Skin epidermis (tissue), 12 donors: ENCODE data around the gene SIX4.

Experiments
- H3K27ac ChIP-seq, 21 experiments: fragments of 200-600 bp; sonication (generic) in 11 of 21; one replicate each; pipeline ENCODE4 v1.5.0; 2020; ENCODE audit warnings: mild to moderate bottlenecking in 3 of 21, inconsistent platforms in 2 of 21, moderate library complexity in 2 of 21
- H3K4me3 ChIP-seq, 7 experiments: fragments of 200-600 bp; sonication (generic) in 2 of 7; one replicate each; pipeline ENCODE4 v1.5.0; 2020; ENCODE audit warnings: inconsistent platforms in 2 of 7, mild to moderate bottlenecking in 2 of 7, moderate library complexity in 1 of 7

SIX4 gene

DNA sequence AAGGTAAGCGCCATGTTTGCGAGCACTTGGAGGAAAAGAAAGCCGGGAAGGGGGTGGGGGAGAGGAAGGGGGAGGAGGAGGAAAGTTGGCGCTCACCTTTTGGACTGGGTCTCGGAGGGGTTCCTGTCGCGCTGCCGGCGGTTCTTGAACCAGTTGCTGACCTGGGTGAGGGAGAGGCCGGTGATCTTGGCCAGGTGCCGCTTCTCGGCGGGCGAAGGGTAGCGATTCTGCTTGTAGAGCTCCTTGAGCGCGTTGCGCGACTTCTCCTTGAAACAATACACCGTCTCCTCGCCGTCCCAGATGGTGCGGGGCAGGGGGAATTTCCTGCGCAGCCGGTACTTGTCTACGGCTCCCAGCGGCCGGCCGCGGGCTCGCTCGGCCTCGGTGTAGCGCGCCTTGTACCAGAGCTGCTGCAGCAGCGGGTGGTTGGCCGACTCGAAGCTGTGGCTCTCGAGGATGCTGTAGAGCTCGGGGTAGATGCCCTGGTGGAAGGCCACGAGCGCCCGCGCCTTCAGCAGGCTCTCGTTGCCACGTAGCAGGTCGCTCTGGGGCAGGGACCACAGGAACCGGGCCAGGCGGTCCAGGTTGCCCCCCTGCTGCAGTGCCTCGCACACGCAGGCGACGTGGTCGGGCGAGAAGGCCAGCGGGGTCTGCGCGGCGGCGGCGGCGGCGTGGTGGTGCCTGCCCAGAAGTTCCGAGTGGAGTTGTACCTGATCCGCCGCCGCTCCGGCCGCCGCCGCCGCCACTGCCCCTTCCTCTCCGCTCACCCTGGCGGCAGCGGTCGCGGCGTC is 840 bp downstream of the SIX4 start:
- Histone ChIP-seq H3K27ac (peak overlapping the region in 11 of 21 experiments; percentile 9 to 80 (median 48)), H3K4me3 (peak overlapping the region; percentile 44 to 61 (median 53))

DNA sequence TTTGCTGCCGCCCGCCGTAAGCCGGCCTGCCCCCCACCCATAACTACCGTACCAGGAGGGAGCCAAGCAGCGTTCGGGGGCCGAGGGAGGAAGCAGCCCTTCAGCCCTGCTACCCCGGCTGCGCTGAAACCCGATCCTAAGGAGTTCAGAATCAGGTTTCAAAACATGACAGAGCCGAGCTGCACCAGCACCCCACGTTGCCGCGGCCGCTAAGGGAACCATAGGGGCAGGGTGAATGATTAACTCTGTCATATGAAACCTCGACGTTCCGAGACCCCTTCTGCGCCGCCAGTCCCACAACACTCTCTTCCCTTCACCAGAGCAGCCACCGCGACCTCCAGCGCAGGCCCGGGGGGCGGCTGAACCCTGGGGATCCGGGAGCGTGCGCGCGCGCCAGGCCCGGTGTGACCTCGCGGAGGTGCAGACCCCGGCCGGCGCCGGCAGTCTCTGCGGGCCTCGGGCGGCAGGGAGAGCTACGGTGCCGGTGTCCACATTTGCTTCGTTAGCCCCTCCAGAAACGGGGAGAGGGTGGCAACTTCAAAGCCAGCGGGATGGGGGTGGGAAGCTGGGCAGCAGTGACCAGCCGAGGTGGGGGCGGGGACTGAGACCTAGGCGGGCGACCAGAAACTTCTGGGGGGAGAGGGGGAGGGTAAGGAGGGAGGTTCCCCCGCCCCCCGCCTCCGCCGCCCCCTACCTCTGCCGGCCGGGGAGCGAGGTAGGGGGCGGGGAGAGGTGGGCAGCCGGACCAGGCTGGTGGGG is 1.6 kb downstream of the SIX4 start:
- H3K4me3 ChIP-seq, result peak overlapping the region; percentile 44 to 61 (median 53)
- H3K27ac ChIP-seq, result peak overlapping the region in 6 of 21 experiments; percentile 24 to 80 (median 67)

GRCh38 chr14:60722107-60722356 is 2.1 kb downstream of the SIX4 start:
- Histone ChIP-seq H3K4me3 (peak overlapping the region; percentile 44 to 61 (median 53)), H3K27ac (peak overlapping the region in 1 of 21 experiments; percentile 60)

DNA sequence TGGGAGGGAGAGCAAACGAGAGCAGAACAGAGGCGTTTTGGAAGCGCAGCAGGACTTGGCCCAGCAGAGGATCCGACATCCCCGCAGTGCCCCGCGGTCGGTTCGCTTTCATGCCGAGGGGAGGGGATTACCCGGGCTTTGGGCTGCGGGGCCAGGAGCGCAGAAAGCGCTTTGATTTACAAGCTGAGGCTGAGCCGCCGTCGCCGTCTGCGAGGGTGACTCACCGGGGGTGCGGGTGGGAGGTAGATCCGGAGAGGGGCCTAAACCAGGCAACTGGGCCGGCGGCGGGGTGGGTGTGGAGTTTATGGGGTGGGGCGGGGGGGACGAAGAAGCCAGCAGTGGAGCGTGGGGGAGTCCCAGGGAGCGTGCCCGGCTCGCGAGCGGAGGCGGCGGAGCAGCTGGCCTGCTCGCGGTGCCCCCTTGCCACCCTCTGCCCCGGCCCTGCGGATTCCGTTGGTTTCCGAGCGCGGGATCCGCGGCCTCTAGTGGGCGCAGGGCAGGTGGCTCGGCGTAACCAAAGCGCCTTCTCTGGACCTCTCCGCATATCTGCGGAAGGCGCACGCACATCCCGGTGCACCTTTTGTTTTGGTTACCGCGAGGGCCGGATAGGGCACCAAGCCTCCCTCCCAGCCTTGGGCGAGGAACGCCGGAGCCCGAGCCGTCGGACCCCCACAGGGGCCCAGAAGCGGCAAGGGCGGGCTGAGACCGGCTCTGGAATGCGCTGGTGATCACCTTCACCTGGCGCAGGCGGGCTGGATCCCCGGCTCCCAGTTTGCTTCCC is 2.6 kb downstream of the SIX4 start:
- Histone ChIP-seq H3K4me3 (peak overlapping the region; percentile 44 to 61 (median 53)), H3K27ac (peak overlapping the region in 1 of 21 experiments; percentile 60)

DNA sequence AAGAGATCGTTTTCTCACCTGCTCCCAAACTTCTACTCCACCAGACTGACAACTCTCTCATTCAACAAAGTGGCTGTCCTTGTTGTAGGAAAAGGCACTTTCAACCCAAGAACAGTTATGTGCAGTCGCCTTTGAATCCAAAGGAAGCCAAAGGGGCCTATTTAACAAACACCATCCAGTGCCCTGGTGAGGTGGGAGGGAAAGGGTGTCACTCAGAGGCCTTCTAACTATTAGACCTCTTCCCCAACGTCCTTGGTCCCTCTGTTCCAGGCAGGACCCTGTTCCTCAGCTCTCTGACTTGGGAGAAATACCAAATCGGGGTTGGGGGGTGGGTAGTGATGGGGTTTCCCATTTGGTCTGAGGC is 3.2 kb downstream of the SIX4 start:
- Histone ChIP-seq H3K27ac (no peak overlapping the region), H3K4me3 (peak overlapping the region in 1 of 7 experiments; percentile 44)

- Histone ChIP-seq H3K4me3 (no peak overlapping the region), H3K27ac (no peak overlapping the region)
Observed at GRCh38 chr14:60720391-60720790, 3.8 kb downstream of the SIX4 start.

- Histone ChIP-seq H3K27ac (no peak overlapping the region), H3K4me3 (no peak overlapping the region)
Observed at GRCh38 chr14:60713513-60713912, 10.6 kb downstream of the SIX4 start.

- H3K4me3 ChIP-seq, result no peak overlapping the region
- H3K27ac ChIP-seq, result no peak overlapping the region
Observed at GRCh38 chr14:60710494-60710893, 13.7 kb downstream of the SIX4 start.

- H3K27ac ChIP-seq, result no peak overlapping the region
- H3K4me3 ChIP-seq, result no peak overlapping the region
Observed at GRCh38 chr14:60707858-60708257, 16.3 kb downstream of the SIX4 start.

GRCh38 chr14:60705100-60705499 is 19.1 kb downstream of the SIX4 start:
- Histone ChIP-seq H3K4me3 (no peak overlapping the region), H3K27ac (no peak overlapping the region)

DNA sequence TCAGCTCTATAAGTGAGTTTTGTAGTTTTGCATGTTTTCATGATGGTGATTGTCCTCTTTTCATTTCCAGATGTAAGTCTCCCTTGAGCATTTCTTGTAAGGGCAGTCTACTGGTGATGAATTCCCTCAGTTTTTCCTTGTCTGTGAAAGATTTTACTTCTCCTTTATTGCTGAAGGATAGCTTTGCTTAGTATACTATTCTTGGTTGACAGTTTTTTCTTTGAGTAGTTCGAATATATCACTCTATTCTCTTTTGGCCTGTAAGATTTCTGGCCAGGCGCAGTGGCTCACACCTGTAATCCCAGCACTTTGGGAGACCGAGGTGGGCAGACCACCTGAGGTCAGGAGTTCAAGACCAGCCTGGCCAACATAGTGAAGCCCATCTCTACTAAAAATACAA is 23.6 kb downstream of the SIX4 start:
- Histone ChIP-seq H3K27ac (no peak overlapping the region), H3K4me3 (no peak overlapping the region)

GRCh38 chr14:60695327-60695726 is 28.8 kb downstream of the SIX4 start:
- Histone ChIP-seq H3K4me3 (no peak overlapping the region), H3K27ac (no peak overlapping the region)

- Histone ChIP-seq H3K27ac (no peak overlapping the region), H3K4me3 (no peak overlapping the region)
Observed at GRCh38 chr14:60691383-60692113, 32.6 kb downstream of the SIX4 start.

DNA sequence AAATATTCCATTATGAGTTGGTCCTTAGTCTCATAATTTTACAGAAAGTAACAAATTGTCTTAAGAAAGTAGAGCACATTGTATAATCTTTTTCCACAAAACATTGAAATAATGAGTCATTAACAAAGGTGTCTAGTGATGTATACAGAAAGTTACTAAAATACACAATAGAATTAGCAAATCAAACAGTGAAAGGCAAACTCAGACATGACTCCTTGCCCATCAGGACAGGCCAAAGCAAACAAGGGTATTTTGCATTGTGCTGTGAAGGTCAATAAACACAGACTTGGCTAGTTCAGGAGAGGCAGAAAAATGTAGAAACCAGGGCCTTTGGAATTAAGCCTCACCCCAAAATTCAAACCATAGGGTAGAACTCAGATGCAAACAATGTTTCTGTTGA is 37.3 kb downstream of the SIX4 start:
- no peak overlapping the region for H3K27ac ChIP-seq
- H3K4me3 ChIP-seq, result no peak overlapping the region

DNA sequence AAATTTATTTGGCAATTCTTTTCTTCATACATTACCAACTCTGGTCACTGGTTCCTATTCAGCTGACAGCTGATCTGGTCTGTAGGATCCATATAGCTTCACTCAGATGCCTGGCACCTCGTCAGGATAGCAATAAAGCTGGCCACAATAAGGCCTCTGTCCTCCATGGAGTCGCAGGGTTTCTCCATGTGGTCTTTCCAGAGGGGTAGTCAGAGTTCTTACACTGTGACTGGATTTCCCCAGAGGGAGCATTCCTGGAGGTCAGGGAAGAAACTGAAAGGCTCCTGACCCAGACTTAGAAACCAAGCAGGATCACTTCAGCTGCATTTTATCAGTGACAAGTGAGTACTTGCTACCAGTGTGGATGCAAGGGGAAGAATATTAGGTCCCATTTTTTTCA is 39.9 kb downstream of the SIX4 start:
- no peak overlapping the region for H3K4me3 ChIP-seq
- no peak overlapping the region for H3K27ac ChIP-seq

- no peak overlapping the region for H3K27ac ChIP-seq
- no peak overlapping the region for H3K4me3 ChIP-seq
Observed at GRCh38 chr14:60681271-60681670, 42.9 kb downstream of the SIX4 start.

- no peak overlapping the region for H3K4me3 ChIP-seq
- no peak overlapping the region for H3K27ac ChIP-seq
Observed at GRCh38 chr14:60680511-60680910, 43.6 kb downstream of the SIX4 start.

- H3K27ac ChIP-seq, result no peak overlapping the region
Observed at GRCh38 chr14:60679566-60680258, 44.4 kb downstream of the SIX4 start.

DNA sequence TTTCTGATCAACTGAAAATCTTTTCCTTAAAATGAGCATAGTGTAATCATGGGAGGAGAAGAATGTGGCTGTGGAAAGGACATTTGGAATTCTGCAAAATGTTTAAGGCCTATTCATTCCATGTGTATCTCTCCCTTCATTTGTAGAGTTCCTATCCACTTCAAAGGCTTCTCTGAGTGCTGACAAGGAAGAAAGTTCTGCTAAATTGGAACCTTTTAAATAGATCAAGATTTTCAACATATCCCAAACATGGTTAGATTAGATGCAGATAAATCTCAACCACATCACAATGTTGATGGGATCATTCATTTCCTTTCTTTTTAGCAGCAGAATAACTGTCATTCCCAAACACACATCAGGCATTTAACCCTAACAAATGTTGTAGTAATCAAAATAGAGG is 46.5 kb downstream of the SIX4 start:
- Histone ChIP-seq H3K4me3 (no peak overlapping the region), H3K27ac (no peak overlapping the region)

More at GRCh38 chr14:60679566-60680258, 44.4 kb downstream of the SIX4 start:
- no peak overlapping the region for H3K4me3 ChIP-seq
